ENCODE measurements around the gene MAP2K4.

The MAP2K4 gene

DNA sequence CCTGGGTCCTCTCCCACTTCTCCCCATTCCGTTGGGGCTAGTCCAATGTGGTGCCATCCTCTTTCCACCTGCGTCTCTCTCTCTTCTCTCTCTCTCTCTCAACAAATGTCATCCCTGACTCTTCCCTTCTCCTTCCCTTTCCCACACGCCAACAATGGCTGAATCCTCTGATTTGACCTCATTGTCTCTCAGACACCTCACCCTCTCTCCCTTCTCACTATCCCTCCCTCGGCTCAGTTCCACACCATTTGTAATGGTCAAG, 22.8 kb upstream of the MAP2K4 start:
- ChIA-PET CTCF (interaction anchor here (0.6 to 2.2 kb wide), 3 partner anchors 12 to 62 kb away, joined by 4 to 9 read pairs (median 4); no protein-coding TSS in a partner anchor), POLR2A (interaction anchor here (1.0 to 3.4 kb wide), 15 partner anchors 9 to 1020 kb away, joined by 3 to 70 read pairs (median 9); partner anchors contain the start of genes ELAC2 and MAP2K4)
- TF ChIP-seq ZNF132 (tag by site-specific recombination; IDR thresholded peaks at IDR 0.05; ENCODE audit: borderline replicate concordance) (no peak), ZNF670 (tag by site-specific recombination; IDR thresholded peaks at IDR 0.05; ENCODE audit: low read depth) (no peak), TRIM28 (IDR thresholded peaks at IDR 0.05; ENCODE audit: borderline replicate concordance, low read length) (no peak), ZNF510 (tag by site-specific recombination; IDR thresholded peaks at IDR 0.05; ENCODE audit: insufficient replicate concordance) (no peak), ZNF248 (tag by site-specific recombination; IDR thresholded peaks at IDR 0.05) (no peak), ZNF394 (tag by site-specific recombination; IDR thresholded peaks at IDR 0.05; ENCODE audit: borderline replicate concordance) (no peak), ZNF561 (tag by site-specific recombination; IDR thresholded peaks at IDR 0.05; ENCODE audit: borderline replicate concordance) (no peak), ZNF416 (tag by site-specific recombination; IDR thresholded peaks at IDR 0.05) (no peak), ATF2 (tag by site-specific recombination; IDR thresholded peaks at IDR 0.05; ENCODE audit: low read depth) (no peak), AEBP2 (tag by site-specific recombination; IDR thresholded peaks at IDR 0.05; ENCODE audit: borderline replicate concordance) (no peak), REPIN1 (tag by site-specific recombination; IDR thresholded peaks at IDR 0.05; ENCODE audit: low read depth) (no peak), ZNF335 (tag by site-specific recombination; conservative IDR thresholded peaks at IDR 0.05) (peak; percentile 65), ZNF837 (tag by site-specific recombination; IDR thresholded peaks at IDR 0.05) (no peak), ZNF548 (tag by site-specific recombination; IDR thresholded peaks at IDR 0.05) (no peak), ZNF302 (tag by site-specific recombination; IDR thresholded peaks at IDR 0.05; ENCODE audit: low read depth) (no peak), KLF8 (tag by site-specific recombination; IDR thresholded peaks at IDR 0.05) (no peak), ZFP37 (tag by site-specific recombination; IDR thresholded peaks at IDR 0.05) (no peak), TSHZ1 (tag by site-specific recombination; IDR thresholded peaks at IDR 0.05; ENCODE audit: borderline replicate concordance) (no peak), PBX3 (CRISPR knock-in tag; IDR thresholded peaks at IDR 0.05) (no peak), ZNF621 (tag by site-specific recombination; IDR thresholded peaks at IDR 0.05) (no peak), ZSCAN16 (tag by site-specific recombination; IDR thresholded peaks at IDR 0.05) (no peak), ZNF202 (tag by site-specific recombination; IDR thresholded peaks at IDR 0.05; ENCODE audit: borderline replicate concordance) (no peak), SCRT2 (tag by site-specific recombination; IDR thresholded peaks at IDR 0.05) (no peak), HIC1 (tag by site-specific recombination; IDR thresholded peaks at IDR 0.05) (no peak)
- TF ChIP-seq, protein P1, sequence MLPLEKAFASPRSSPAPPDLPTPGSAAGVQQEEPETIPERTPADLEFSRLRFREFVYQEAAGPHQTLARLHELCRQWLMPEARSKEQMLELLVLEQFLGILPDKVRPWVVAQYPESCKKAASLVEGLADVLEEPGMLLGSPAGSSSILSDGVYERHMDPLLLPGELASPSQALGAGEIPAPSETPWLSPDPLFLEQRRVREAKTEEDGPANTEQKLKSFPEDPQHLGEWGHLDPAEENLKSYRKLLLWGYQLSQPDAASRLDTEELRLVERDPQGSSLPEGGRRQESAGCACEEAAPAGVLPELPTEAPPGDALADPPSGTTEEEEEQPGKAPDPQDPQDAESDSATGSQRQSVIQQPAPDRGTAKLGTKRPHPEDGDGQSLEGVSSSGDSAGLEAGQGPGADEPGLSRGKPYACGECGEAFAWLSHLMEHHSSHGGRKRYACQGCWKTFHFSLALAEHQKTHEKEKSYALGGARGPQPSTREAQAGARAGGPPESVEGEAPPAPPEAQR (tag by site-specific recombination; IDR thresholded peaks at IDR 0.05) = 0 out of 2 replicates have a peak, but pooled peaks have one; percentile 10
- TF ChIP-seq, protein P2, sequence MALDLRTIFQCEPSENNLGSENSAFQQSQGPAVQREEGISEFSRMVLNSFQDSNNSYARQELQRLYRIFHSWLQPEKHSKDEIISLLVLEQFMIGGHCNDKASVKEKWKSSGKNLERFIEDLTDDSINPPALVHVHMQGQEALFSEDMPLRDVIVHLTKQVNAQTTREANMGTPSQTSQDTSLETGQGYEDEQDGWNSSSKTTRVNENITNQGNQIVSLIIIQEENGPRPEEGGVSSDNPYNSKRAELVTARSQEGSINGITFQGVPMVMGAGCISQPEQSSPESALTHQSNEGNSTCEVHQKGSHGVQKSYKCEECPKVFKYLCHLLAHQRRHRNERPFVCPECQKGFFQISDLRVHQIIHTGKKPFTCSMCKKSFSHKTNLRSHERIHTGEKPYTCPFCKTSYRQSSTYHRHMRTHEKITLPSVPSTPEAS (tag by site-specific recombination; IDR thresholded peaks at IDR 0.05) = no peak

More for the DNA sequence above, 22.8 kb upstream of the MAP2K4 start:
- Histone ChIP-seq H3K27ac (ENCODE audit: extremely low read depth, low read depth, low read length) (peak overlapping the region; percentile 81), H3K4me1 (ENCODE audit: control insufficient read depth, insufficient read depth, low read length) (no peaks in the 10 kb centered on the region; the same call in 1 of the 2 replicates), H3K9me3 (ENCODE audit: control insufficient read depth, insufficient read depth, low read depth, low read length) (no peaks in the 10 kb centered on the region), H3K4me3 (ENCODE audit: low read depth, low read length) (peak overlapping the region; percentile 63), H3K36me3 (ENCODE audit: control insufficient read depth in 2 of 2, insufficient read depth in 1 of 2, low read length in 2 of 2) (peaks cover 0 to 3% of the 10 kb centered on the region in 2 experiments; a peak in 1 of 3 replicates)
